Measurements from ENCODE around the gene SLC4A11.
"Not testable (repeated sequence)": the region's sequence is repeated elsewhere in the genome, so short reads cannot be mapped to it uniquely, and the experiment has no call there.

The SLC4A11 gene

GRCh38 chr20:3188823-3189413 lies 50.1 kb downstream of the SLC4A11 start:
- in situ Hi-C loops (cut with HindIII; ENCODE audit: low pct_unique_long_range_greater_than_20kb, low sequenced_read_pairs): no loop called here
- TF ChIP-seq JUND (IDR thresholded peaks at IDR 0.05; ENCODE audit: low read depth): no peak
- no peak for DNase-seq (ENCODE audit: low read depth in 1 of 2, low spot score in 1 of 2)

- DNase-seq (ENCODE audit: low read depth in 1 of 2, low spot score in 1 of 2); in situ Hi-C loops (cut with HindIII; ENCODE audit: low pct_unique_long_range_greater_than_20kb, low sequenced_read_pairs): not testable (repeated sequence)
Measured at GRCh38 chr20:3187861-3188260, 51.1 kb downstream of the SLC4A11 start.

- in situ Hi-C loops (cut with HindIII; ENCODE audit: low pct_unique_long_range_greater_than_20kb, low sequenced_read_pairs): no loop called here
- no peak for DNase-seq (ENCODE audit: low read depth in 1 of 2, low spot score in 1 of 2)
- TF ChIP-seq JUND (IDR thresholded peaks at IDR 0.05; ENCODE audit: low read depth): no peak
Measured at GRCh38 chr20:3183896-3184612, 54.9 kb downstream of the SLC4A11 start.

- DNase-seq (ENCODE audit: low read depth in 1 of 2, low spot score in 1 of 2); in situ Hi-C loops (cut with HindIII; ENCODE audit: low pct_unique_long_range_greater_than_20kb, low sequenced_read_pairs): not testable (repeated sequence)
Measured at GRCh38 chr20:3182429-3182828, 56.6 kb downstream of the SLC4A11 start.

- no peak for DNase-seq (ENCODE audit: low read depth in 1 of 2, low spot score in 1 of 2)
- in situ Hi-C loops (cut with HindIII; ENCODE audit: low pct_unique_long_range_greater_than_20kb, low sequenced_read_pairs): no loop called here
- TF ChIP-seq JUND (IDR thresholded peaks at IDR 0.05; ENCODE audit: low read depth): no peak
Measured at GRCh38 chr20:3181270-3181669, 57.7 kb downstream of the SLC4A11 start.

- TF ChIP-seq JUND (IDR thresholded peaks at IDR 0.05; ENCODE audit: low read depth): no peak
- in situ Hi-C loops (cut with HindIII; ENCODE audit: low pct_unique_long_range_greater_than_20kb, low sequenced_read_pairs): no loop called here
- no peak for DNase-seq (ENCODE audit: low read depth in 1 of 2, low spot score in 1 of 2)
Measured at GRCh38 chr20:3180319-3180718, 58.7 kb downstream of the SLC4A11 start.

GRCh38 chr20:3177746-3178485 lies 61.1 kb downstream of the SLC4A11 start:
- no peak for TF ChIP-seq JUND (IDR thresholded peaks at IDR 0.05; ENCODE audit: low read depth)
- in situ Hi-C loops (cut with HindIII; ENCODE audit: low pct_unique_long_range_greater_than_20kb, low sequenced_read_pairs): no loop called here
- no peak for DNase-seq (ENCODE audit: low read depth in 1 of 2, low spot score in 1 of 2)

Measured in T47D (cell line).